NCI-H510A (cell line): ENCODE results near the gene DNPEP.

ENCODE experiments used
- DNase-seq: peaks from one replicate; lab custom pipeline; 2025; lab: John Stamatoyannopoulos, UW

The DNPEP gene

GRCh38 chr2:219362072-219362471, 25.6 kb downstream of the DNPEP start:
- no peak for DNase-seq

- DNase-seq = no peak
Observed at GRCh38 chr2:219358170-219359075, 29.3 kb downstream of the DNPEP start.

GRCh38 chr2:219356834-219357233, 30.9 kb downstream of the DNPEP start:
- DNase-seq = no peak

- DNase-seq = no peak
Observed at GRCh38 chr2:219354582-219354981, 33.1 kb downstream of the DNPEP start.

- DNase-seq = no peak
Observed at GRCh38 chr2:219353129-219353528, 34.6 kb downstream of the DNPEP start.

GRCh38 chr2:219352448-219353023, 35.2 kb downstream of the DNPEP start:
- DNase-seq = no peak

- no peak for DNase-seq
Observed at GRCh38 chr2:219350710-219351221, 36.9 kb downstream of the DNPEP start.

- DNase-seq = no peak
Observed at GRCh38 chr2:219350215-219350614, 37.5 kb downstream of the DNPEP start.

- peak; percentile 23 for DNase-seq
Observed at GRCh38 chr2:219344751-219345430, 42.8 kb downstream of the DNPEP start.

- DNase-seq = peak; percentile 27
Observed at GRCh38 chr2:219335373-219335786, 52.3 kb downstream of the DNPEP start.

- no peak for DNase-seq
Observed at GRCh38 chr2:219334076-219334475, 53.6 kb downstream of the DNPEP start.

- DNase-seq = no peak
Observed at GRCh38 chr2:219332542-219332941, 55.2 kb downstream of the DNPEP start, which contains the start of gene RESP18. Gene RESP18 (minus strand): TSS chr2:219332744.

GRCh38 chr2:219331560-219332213, 56.0 kb downstream of the DNPEP start:
- no peak for DNase-seq

GRCh38 chr2:219327719-219328118, 60.0 kb downstream of the DNPEP start:
- DNase-seq = no peak

- no peak for DNase-seq
Observed at GRCh38 chr2:219325657-219326315, 61.9 kb downstream of the DNPEP start.

GRCh38 chr2:219325136-219325535, 62.6 kb downstream of the DNPEP start:
- DNase-seq = no peak

- no peak for DNase-seq
Observed at GRCh38 chr2:219323434-219323833, 64.3 kb downstream of the DNPEP start.
